Fibroblast of the conjunctiva (primary cell): Measurements from ENCODE around the gene VAV3.

Experiments
- DNase-seq: peaks from one replicate; pipeline ENCODE4 v3.0.0-alpha.2; 2010; ENCODE audit warnings: low read depth

VAV3 gene

DNA sequence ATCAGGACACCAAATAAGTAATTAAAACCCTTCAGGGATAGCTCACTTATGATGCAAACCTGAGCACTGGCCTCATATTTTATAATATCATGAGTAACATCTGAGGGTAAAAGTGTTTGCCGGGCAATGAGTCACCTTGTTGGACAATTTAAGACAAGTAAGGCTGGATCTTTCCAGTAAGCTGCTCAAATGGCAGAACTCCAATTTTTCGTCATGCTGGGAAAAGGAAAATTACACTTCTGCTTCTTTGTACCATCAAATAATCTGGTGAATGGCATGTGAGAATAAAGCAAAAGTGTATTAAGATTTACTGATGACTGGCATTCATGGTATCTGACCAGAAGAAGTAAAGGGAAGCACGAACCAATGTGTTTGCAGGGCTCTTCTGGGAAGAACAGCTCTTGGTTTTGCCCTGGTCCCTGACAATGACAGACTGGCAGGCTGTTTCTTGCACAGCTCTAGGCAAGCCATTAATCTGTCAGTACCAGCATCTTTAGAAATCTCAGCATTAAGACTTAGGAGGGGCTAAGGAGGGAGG is 392.2 kb downstream of the VAV3 start:
- peak; percentile 40 for DNase-seq

DNA sequence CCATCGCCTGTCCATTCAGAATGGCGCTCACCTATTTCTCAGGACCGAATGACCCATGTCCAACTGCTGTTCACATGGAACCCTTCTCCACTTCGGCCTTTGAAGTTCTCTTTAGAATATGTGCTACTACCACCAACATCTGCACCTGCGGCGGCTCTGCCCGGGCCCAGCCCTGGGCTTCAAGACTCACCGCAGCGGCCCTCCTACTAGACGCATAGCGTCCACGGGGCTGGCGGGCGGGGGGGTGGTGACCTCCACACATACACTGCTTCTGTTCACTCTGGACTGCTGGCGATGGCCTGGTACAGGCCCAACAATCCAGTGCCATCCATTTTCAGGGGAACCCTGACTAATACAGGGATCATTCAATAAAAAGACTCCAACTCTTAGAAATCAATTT is 394.2 kb downstream of the VAV3 start:
- no peak for DNase-seq

DNA sequence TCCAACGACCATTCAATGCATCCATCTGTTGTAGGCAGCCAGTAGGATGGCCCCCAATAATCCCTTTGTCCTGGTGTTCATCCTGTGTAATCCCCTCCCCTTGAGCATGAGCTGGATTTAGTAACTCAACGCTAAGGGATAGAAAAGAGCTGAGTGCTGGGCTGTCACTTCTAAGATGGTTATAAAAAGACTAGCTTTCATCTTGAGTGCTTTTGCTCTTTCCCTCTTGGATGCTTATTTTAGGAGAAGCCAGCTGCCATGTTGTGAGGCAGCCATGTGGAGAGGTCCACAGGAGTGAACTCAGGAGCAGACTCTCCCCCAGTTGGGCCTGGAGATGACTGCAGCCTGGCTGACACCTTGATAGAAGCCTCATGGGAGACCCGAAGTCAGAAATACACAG is 401.5 kb downstream of the VAV3 start:
- DNase-seq, result no peak

DNA sequence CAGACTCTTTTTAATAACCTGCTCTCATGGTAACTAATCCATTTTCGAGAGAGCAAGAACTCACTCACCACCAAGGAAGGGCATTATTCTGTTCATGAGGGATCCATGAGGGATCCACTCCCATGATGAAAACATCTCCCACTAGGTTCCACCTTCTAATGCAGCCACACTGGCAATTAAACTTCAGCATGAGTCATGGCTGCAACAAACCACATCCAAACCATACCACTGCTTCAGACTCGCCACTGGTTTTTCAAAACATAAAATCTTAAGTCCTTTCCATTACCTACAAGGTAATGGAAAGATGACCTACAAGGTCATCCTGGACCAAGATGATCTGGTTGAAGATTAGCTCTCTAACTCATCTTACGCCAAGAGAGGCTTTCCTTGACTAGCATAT is 405.1 kb downstream of the VAV3 start:
- no peak for DNase-seq

DNA sequence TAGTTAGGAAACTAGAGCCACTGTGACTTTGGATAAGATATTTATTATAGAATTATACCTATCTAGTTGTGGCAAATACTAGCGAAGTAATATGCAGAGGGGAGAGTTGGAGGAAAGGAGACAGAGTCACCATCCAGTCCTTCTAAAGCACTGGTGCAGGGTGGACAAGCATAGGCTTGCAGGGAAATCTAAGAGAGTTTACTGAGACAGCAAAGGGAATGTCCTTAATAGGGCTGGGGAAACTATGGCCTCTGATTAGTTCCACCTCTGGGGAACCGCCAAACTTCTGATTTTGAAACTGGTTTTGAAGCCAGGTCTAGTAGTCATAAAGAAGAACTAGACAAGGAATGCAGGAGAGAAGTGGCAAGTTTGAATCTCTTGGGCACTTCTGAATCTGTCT is 407.9 kb downstream of the VAV3 start:
- DNase-seq, result no peak

DNA sequence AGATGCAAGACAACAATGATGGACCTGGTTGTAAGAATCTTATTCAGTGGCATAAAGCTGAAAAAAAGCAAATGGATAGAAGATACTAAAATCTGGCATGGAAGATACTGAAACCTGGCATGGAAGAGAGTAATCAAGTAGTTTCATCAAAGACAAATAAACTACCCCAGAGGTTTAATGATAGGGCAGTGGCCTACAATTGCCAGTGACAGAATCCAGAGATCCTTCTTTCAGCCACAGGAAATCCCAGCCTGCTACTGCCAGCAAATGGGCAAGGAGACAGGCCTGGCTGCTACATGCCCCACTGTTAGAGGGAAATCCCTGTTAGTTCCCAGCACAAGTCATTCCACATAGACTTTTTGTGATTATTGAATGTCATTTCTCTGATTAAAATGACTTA is 409.4 kb downstream of the VAV3 start:
- no peak for DNase-seq

DNA sequence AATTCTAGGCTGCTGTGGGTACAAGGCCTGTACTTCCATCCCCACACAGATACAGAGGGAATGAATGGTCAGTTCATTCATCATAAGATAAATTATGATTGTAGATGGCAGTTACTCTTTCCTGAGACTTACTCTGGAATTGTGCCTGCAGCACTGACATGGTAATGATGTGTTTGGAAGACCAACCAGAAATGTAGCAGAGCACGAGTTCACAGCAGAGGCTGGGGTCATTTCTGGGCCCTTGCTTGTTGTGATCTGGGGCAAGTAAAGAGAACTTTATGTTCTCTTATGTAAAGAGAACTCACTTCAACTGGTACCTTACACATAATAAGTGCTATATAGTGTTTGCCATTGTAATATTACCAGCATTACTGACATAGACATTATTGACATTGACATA is 412.2 kb downstream of the VAV3 start:
- DNase-seq, result no peak

DNA sequence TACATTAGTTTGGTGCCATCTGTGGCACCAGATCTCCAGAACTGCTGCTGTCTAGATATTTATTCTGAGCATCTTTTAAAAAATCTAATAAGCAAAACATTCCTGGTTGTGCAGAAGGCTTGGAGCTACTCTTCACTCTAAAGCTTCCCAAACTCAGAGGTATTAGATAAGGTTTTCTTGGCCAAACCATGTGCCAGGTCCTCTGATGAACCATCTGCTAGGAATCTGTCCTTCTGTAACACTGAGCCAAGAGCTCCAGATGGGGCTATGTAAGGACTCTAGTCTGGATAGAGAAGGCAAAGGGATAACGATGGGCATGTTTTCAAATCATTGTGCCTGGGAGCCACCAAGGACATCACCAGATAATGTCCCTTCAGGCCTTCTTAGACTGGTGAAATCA is 413.5 kb downstream of the VAV3 start:
- no peak for DNase-seq

DNA sequence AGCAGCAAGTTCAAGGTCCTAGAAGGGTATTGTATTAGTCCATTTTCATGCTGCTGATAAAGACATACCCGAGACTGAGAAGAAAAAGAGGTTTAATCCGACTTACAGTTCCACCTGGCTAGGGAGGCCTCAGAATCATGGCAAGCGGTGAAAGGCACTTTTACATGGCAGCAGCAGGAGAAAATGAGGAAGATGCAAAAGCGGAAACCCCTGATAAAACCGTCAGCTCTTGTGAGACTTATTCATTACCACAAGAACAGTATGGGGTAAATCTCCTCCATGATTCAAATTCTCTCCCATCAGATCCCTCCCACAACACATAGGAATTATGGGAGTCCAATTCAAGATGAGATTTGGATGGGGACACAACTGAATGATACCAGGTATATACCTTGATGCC is 414.6 kb downstream of the VAV3 start:
- no peak for DNase-seq

DNA sequence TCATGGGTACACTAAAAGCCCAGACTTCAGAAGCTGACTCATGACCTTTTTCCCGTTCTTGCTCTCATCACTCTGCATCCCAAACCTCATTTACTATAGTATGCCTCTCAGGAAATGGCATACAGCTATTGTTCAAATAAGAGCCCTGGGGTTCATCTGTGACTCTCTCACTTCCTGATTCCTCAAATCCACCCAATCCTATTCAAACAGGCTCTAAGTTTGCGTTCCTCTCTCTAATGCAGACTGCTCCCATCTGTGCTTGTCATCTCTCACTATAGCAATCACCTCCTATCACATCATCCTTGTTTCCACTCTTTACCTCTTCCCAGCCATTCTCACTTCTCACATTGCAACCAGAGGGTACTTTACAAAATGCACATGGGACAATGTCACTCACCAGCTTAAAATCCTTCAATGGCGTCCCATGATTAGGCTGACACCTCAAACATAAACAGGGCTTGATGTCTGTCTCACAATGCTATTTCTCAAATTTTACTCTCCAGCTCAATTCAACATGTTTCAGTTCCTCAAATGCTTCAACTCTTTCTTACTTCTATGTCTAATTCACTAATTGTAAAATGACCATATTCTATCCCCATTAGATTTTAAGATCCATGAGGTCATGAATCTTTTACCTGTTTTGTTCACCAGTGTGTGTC is 415.7 kb downstream of the VAV3 start:
- no peak for DNase-seq

DNA sequence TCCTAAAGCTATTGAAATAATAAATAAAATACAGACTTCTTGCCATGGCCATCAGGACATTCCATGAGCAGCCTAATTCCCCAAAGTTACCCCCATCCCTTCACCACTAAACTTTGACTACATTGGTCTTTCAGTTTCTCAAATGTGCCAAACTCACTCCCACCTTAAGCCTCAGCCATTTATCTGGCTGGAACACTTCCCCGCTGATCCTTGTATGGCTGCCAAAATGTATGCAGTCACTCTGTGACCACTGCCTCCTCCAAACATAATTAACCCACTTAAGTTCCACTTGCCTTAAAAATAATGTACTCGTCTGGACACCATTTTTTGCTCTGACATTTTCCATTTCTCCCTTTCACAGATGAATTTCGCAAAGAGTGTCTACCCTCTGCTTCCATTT is 416.7 kb downstream of the VAV3 start:
- DNase-seq, result no peak

DNA sequence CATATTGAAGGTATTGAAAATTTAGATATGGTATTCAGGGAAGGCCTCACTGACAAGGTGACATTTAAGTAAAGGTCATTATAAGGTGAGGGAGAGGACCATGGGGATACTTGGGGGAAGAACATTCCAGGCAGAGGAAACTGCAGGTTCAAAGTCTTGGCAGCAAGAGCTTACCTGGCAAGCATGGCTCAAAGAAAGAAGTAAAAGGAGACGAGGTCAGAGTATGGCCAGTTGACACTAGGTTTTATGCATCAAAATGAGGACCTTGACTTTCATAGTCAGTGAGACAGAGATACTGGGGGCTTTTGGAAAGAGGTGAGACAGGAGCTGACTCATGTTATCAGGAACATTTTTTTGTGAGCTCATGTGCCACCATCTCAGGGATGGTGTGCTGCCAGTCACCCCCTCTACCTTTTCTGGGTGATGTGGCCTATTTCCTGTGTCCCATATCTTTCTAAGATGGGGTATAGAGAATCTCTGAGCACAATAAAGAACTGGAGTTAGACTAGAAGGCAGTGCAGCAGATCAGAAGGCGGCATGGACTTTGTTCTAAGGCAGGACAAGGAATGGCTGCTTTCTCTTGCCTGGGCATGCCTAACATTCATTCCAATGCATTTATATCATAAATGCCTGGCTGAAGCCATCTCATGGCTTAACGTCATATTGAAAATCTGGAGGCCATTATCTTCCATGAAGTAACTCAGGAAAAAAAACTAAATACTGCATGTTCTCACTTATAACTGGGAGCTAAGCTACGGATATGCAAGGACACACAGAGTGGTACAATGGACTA is 417.4 kb downstream of the VAV3 start:
- no peak for DNase-seq

DNA sequence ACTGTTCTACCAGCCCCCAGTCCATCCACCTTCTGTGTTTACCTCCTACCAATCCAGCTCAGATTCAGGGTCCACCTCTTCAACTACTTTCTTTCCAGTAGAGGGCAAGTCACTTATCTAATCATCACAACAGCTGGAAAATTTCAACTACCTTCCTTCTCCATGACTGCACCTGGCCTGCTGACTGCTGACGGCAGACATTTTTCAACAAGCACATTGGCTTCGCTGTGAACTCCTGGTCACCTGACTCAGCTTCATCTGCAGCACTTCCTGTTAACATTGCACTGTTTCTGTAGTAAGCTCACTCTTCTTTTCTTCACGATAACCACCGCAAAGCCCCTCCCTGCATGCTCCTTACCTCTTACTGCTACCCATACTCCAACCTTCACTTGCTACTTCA is 418.4 kb downstream of the VAV3 start:
- no peak for DNase-seq

DNA sequence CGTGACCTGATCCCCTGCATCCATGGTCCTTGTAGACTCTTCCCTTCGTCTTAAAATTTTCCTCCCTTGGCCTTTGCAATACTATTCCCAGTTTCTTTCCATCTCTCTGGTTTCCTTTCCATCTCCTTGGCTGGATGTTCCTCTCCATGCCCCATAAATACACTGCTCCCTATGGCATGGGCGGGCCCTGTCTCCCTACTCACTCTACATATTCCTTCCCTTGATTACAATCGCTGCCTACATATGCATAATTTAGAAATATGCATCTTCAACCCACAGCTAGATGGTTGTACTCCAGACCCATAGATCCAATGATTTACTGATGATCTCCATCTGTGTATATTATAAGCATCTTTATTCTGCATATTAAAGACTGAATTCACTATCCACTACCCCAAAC is 419.1 kb downstream of the VAV3 start:
- DNase-seq, result no peak

DNA sequence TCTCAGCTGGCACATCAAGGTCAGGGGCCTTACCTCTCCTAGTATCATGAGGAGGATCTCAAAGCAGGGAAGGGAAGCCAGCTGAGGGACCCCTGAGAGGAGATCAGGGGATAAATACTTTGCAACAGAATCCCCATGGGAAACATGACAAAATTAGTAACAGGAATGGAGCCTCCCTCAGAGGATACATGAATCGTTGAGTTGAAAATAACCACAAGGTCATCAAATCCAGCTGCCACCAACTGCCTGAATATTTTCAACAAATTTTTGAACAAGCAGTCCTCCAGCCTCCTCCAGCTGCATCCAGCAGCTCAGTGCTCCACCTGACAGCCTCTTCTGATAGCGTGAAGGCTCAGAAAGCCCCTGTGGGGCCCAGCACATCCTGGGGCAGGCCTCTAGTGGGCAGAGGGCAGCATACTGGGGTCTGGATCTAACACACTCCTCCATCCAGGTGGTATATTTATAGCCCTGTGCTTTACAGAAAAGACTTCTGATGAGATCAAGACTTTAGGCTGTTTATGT is 419.9 kb downstream of the VAV3 start:
- no peak for DNase-seq

DNA sequence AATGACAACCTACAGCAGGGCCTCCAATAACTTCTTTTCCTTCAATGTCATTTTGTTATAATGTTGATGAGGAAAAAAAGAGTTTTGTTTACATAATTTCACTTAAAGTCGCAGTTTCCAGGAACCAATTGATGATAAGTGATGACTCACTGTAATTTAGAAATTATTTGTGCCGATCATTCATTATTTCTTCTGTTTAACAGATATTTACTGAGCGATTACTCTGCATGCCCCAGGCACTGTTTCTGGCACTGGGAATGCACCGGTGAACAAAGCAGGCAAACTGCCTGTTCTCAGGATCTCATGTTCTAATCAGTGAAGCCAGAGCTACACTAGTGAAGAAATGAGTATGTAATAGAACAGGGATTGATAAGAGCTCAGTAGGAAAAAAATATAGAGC is 420.7 kb downstream of the VAV3 start:
- no peak for DNase-seq

DNA sequence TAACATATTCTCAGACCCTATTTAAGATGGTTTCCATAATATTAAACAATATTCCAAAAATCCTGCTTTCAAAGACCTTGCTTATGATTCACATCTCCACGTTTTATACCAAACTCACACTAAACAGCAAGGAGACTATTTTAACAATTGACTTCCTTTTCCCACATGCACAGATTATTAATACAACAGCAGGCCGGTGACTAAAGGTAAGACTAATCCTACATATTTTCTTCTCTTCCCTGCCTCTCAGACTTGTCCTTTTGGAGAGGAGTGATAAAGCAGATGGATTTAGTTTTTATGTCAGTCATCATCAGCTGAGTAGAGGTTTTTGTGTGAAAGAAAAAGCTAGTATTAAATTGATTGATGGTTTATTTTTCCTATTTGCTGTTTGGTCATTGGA is 423.6 kb downstream of the VAV3 start:
- DNase-seq, result no peak

DNA sequence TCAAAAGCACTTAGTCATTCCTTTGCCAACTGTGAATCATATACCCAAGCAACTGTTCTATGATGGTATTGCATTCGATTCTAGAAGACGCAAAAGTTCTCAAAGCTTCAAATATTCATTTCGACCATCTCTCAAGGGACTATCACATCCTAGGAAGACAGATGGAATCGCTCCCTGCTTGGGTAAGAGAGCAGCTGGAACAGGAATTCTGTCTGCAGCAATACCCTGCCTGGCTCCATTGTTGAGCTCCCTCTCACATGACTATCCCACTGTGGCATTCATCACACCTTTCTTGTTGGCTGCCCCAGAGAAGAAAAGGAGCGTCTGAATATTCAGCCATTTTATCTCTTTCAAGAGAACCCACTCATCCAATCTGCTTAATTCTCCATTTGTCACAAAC is 426.5 kb downstream of the VAV3 start:
- DNase-seq, result no peak

DNA sequence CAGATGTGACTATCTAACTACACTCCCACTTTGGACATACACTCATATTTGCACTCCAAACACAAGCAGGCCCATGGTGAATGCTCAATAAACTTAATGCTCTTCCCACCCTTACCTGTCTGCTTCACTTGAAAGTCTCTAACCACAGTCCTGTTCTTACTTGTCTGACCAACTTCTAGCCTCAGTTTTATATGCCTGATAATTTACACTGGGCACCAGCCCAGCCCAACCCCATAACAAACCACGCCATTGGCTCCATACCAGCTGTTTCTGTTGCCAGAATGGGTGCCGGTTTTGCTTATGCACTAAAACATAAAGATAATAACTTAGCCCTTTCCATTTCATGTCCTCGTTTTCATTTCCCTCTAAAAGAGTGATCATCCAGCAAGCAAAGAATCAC is 428.7 kb downstream of the VAV3 start:
- no peak for DNase-seq

DNA sequence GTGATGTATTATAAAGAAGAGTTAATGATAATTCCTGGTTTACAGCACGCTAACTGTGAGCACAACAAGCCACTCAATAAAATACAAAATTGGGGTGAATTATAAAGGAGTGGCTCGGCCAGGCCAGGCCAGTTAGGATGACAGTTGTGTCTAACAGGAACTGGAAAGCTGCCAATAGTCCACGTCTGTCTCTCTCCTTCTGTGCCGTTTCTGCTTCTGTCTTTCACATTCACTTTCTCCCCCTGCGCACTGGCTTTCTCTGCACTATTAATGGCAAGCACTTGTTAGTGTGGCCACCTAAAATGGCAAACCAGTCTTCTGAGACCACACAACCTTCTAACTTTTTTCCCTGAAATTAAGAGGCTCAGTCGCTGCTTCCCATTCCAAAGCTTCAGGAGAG is 429.9 kb downstream of the VAV3 start:
- DNase-seq, result no peak

DNA sequence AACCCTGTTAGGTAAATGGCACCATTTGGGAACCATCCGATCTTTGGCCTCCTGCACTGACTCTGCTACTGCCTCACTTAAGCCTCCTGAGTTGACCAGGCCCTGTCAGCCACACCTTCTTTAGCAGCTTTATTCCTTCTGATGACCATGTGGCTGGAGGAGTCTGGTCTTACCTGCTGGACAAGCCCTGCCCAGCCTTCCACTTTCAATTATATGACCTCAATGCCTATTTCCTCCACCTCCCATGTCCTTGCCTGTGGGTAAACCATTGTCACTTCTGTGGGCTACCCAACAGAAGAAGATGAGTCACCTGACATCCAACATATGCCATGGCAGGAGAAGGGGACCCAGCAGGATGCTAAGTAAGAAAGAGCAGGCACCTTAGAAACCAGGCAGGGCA is 430.3 kb downstream of the VAV3 start:
- DNase-seq, result no peak

DNA sequence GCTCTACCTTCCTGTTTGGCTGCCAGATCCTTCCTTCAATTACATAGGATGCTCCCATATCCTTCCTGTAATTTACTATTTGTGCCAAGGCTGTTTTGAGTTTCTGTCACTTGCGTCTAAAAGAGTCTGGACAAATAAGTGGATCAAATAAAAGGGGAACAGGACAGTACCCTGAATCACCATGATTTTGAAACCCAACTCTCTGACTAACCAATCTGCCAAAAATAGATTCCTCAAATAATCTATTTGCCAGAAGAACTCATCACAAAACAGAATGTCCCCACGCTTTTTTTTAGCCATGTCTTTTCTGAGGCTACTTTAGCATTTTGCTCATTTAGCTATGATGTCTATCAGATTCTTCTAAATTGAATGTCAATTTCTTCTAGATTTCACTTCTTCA is 431.5 kb downstream of the VAV3 start:
- DNase-seq, result no peak

DNA sequence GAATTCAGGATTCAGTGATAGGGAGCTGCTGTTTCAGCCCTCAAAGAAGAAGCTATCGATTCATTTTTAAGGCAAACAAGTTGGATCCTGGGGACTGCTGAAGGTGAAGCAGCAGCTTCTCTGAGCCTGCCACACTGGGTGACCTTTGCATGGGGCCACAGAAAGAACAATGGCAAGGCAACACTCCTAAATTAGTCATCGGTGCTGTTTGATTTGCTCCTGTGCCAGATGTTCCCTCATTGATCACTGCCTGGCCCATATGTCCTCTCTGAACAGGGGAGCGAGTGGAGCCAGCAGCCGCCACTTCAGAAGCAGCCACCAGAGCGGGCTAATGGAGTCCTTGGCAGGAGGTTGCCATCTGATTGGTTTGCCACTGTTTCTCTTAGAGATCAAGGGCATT is 432.7 kb downstream of the VAV3 start:
- DNase-seq, result no peak
